ENCODE measurements around the gene INO80B. TPM values are rescaled to one million over a fixed set of nuclear protein-coding genes. Genes with fewer than 3 reads are reported as not detected.

INO80B gene
- total and polyA plus RNA-seq, 9 of the 15 experiments (the other 6 are each of a cell fraction or from before 2014, with no cell fraction given): 0.41 to 22.6 (median 9.0) TPM

DNA sequence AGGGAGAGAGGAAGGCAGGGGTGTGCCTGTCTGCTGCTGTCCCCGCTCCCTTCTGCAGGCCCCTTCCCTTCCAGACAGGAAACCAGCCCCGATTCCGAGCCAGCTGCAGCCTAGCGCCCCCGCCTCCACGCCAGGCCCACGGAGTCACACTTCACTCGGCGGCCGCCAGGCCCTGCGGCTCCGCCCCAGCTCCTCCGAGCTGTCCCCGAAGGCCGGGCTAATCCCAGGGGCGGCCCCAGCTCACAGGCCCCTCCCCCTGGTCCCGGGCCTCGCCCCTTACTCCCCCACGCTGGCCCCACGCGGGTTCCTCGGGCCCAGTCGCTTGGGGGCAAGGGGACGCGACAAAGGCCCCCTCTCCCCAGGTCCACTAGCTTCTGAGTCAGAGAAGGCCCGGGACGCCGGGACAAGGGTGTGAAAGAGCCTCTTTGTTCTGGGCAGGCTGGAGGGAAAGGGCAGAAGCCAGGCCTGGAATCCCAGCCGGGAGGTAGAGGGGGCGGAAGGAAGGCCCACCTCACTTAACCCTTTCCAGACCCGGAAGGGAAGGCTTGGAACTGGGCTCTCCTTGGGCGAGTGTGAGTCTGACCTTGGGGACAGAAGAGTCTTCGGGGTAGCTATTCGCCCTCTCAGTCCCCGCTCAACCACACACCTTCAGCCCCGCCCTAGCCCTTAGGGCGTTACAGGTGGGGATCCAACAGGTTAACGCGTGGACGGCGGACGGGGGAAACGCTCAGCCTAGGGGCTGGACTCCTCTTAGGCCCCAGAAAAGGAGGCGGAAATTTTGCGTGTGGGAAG lies 14.3 kb upstream of the INO80B start (continued):
- TF ChIP-seq, protein P1, sequence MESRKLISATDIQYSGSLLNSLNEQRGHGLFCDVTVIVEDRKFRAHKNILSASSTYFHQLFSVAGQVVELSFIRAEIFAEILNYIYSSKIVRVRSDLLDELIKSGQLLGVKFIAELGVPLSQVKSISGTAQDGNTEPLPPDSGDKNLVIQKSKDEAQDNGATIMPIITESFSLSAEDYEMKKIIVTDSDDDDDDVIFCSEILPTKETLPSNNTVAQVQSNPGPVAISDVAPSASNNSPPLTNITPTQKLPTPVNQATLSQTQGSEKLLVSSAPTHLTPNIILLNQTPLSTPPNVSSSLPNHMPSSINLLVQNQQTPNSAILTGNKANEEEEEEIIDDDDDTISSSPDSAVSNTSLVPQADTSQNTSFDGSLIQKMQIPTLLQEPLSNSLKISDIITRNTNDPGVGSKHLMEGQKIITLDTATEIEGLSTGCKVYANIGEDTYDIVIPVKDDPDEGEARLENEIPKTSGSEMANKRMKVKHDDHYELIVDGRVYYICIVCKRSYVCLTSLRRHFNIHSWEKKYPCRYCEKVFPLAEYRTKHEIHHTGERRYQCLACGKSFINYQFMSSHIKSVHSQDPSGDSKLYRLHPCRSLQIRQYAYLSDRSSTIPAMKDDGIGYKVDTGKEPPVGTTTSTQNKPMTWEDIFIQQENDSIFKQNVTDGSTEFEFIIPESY (CRISPR knock-in tag; IDR thresholded peaks at IDR 0.05): no peak
- TF ChIP-seq NFYB (IDR thresholded peaks at IDR 0.05; ENCODE audit: extremely low read depth, insufficient read length) (no peak), RUNX1 (IDR thresholded peaks at IDR 0.05; ENCODE audit: low read depth) (no peak), HMG20B (CRISPR knock-in tag; IDR thresholded peaks at IDR 0.05) (no peak), ZNF584 (CRISPR knock-in tag; IDR thresholded peaks at IDR 0.05; ENCODE audit: low read depth) (no peak), ETS2 (tag; IDR thresholded peaks at IDR 0.05; ENCODE audit: borderline replicate concordance, poor library complexity, severe bottlenecking) (no peak), NFRKB (IDR thresholded peaks at IDR 0.05; ENCODE audit: low read depth) (no peak)
- TF ChIP-seq, protein P2, sequence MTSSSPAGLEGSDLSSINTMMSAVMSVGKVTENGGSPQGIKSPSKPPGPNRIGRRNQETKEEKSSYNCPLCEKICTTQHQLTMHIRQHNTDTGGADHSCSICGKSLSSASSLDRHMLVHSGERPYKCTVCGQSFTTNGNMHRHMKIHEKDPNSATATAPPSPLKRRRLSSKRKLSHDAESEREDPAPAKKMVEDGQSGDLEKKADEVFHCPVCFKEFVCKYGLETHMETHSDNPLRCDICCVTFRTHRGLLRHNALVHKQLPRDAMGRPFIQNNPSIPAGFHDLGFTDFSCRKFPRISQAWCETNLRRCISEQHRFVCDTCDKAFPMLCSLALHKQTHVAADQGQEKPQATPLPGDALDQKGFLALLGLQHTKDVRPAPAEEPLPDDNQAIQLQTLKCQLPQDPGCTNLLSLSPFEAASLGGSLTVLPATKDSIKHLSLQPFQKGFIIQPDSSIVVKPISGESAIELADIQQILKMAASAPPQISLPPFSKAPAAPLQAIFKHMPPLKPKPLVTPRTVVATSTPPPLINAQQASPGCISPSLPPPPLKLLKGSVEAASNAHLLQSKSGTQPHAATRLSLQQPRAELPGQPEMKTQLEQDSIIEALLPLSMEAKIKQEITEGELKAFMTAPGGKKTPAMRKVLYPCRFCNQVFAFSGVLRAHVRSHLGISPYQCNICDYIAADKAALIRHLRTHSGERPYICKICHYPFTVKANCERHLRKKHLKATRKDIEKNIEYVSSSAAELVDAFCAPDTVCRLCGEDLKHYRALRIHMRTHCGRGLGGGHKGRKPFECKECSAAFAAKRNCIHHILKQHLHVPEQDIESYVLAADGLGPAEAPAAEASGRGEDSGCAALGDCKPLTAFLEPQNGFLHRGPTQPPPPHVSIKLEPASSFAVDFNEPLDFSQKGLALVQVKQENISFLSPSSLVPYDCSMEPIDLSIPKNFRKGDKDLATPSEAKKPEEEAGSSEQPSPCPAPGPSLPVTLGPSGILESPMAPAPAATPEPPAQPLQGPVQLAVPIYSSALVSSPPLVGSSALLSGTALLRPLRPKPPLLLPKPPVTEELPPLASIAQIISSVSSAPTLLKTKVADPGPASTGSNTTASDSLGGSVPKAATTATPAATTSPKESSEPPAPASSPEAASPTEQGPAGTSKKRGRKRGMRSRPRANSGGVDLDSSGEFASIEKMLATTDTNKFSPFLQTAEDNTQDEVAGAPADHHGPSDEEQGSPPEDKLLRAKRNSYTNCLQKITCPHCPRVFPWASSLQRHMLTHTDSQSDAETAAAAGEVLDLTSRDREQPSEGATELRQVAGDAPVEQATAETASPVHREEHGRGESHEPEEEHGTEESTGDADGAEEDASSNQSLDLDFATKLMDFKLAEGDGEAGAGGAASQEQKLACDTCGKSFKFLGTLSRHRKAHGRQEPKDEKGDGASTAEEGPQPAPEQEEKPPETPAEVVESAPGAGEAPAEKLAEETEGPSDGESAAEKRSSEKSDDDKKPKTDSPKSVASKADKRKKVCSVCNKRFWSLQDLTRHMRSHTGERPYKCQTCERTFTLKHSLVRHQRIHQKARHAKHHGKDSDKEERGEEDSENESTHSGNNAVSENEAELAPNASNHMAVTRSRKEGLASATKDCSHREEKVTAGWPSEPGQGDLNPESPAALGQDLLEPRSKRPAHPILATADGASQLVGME (CRISPR knock-in tag; IDR thresholded peaks at IDR 0.05): no peak
- TF ChIP-seq, protein P3, sequence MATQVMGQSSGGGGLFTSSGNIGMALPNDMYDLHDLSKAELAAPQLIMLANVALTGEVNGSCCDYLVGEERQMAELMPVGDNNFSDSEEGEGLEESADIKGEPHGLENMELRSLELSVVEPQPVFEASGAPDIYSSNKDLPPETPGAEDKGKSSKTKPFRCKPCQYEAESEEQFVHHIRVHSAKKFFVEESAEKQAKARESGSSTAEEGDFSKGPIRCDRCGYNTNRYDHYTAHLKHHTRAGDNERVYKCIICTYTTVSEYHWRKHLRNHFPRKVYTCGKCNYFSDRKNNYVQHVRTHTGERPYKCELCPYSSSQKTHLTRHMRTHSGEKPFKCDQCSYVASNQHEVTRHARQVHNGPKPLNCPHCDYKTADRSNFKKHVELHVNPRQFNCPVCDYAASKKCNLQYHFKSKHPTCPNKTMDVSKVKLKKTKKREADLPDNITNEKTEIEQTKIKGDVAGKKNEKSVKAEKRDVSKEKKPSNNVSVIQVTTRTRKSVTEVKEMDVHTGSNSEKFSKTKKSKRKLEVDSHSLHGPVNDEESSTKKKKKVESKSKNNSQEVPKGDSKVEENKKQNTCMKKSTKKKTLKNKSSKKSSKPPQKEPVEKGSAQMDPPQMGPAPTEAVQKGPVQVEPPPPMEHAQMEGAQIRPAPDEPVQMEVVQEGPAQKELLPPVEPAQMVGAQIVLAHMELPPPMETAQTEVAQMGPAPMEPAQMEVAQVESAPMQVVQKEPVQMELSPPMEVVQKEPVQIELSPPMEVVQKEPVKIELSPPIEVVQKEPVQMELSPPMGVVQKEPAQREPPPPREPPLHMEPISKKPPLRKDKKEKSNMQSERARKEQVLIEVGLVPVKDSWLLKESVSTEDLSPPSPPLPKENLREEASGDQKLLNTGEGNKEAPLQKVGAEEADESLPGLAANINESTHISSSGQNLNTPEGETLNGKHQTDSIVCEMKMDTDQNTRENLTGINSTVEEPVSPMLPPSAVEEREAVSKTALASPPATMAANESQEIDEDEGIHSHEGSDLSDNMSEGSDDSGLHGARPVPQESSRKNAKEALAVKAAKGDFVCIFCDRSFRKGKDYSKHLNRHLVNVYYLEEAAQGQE (IDR thresholded peaks at IDR 0.05; ENCODE audit: borderline replicate concordance): no peak
- TF ChIP-seq, protein P3 (CRISPR knock-in tag; IDR thresholded peaks at IDR 0.05; ENCODE audit: low read depth): no peak

All from K562 (cell line).